K562 (cell line): ENCODE data around the gene FRYL. TPM values are rescaled to one million over a fixed set of nuclear protein-coding genes. Genes with fewer than 3 reads are reported as not detected.

Experiments used
- ATAC-seq: fragments of 200-7000 bp; cut with Tn5 transposase; 3 replicates; pipeline ENCODE4 v1.9.1; 2020; ENCODE audit warnings: moderate library complexity
- BruUV-seq: library from RNA; stranded (reverse); fragments of 400-500 nt; replicated peaks from 2 replicates; lab custom pipeline; 2021; lab: Mats Ljungman, UMichigan
- CTCF ChIA-PET: fragments of 300-600 bp; formaldehyde crosslinking; extraction: SDS; loops from one replicate; lab custom pipeline; 2021; ENCODE audit warnings: low intra/inter-chr PET ratio; lab: Yijun Ruan, JAX
- POLR2A ChIA-PET: fragments of 300-600, 350-650 bp; sonication (Branson Sonifier 250); formaldehyde crosslinking; extraction: SDS; loops from one replicate; lab custom pipeline; 2021; ENCODE audit warnings: antibody characterized with exemption, inconsistent platforms; lab: Yijun Ruan, JAX
- DNase-seq, 4 experiments: peaks; one replicate each; pipeline versions ENCODE4 v3.0.0 to v3.0.0-alpha.2; 2011 to 2018; ENCODE audit warnings: low spot score in 3 of 4, mixed read lengths in 3 of 4; ENCODE audit errors: extremely low read depth in 1 of 4
- FAIRE-seq: peaks from 2 replicates; lab custom pipeline; 2011; peaks lifted over from hg19 to GRCh38; lab: Jason Lieb, UNC
- H2AFZ ChIP-seq: 2 replicates; pipeline ENCODE4 v1.6.0; 2011; ENCODE audit warnings: low read depth, low read length, control low read depth, inconsistent platforms
- H3K27ac ChIP-seq: fragments of 200-600 bp; 3 replicates; pipeline ENCODE4 v1.8.0; 2011; ENCODE audit warnings: low read depth, mild to moderate bottlenecking, control low read depth, inconsistent platforms, low read length, moderate library complexity, mixed read lengths; ENCODE audit errors: extremely low read depth
- H3K27me3 ChIP-seq, 2 experiments: fragments of 300-600 bp in 1 of 2; 2 replicates in 1 of 2; 3 replicates in 1 of 2; pipeline versions ENCODE4 v1.6.0 to v1.8.0; 2011; ENCODE audit warnings: inconsistent platforms in 2 of 2, low read length in 2 of 2, mild to moderate bottlenecking in 1 of 2, mixed read lengths in 1 of 2, moderate library complexity in 1 of 2; ENCODE audit not compliant: control insufficient read depth in 2 of 2, insufficient read depth in 2 of 2
- H3K36me3 ChIP-seq: fragments of 300-600 bp; 3 replicates; pipeline ENCODE4 v1.8.0; 2011; ENCODE audit warnings: mild to moderate bottlenecking, low read length, inconsistent platforms; ENCODE audit not compliant: control insufficient read depth, insufficient read depth
- H3K4me1 ChIP-seq, 2 experiments: fragments of 200-600 bp in 1 of 2; replicated peaks in 1 of 2; 2 replicates in 1 of 2; 3 replicates in 1 of 2; pipeline versions ENCODE4 v1.5.1 to v1.8.0; 2011; ENCODE audit warnings: inconsistent platforms in 2 of 2, low read length in 2 of 2, mild to moderate bottlenecking in 1 of 2, mixed read lengths in 1 of 2, moderate library complexity in 1 of 2; ENCODE audit not compliant: control insufficient read depth in 2 of 2, insufficient read depth in 2 of 2
- H3K4me2 ChIP-seq: 2 replicates; pipeline ENCODE4 v1.6.1; 2011; ENCODE audit warnings: low read length, control low read depth, inconsistent platforms, mixed read lengths; ENCODE audit not compliant: insufficient read depth
- H3K4me3 ChIP-seq: fragments of 200-600 bp; sonication (generic), shearing (Covaris generic); 2 replicates; pipeline ENCODE4 v1.5.1; 2016; ENCODE audit warnings: control low read depth, inconsistent platforms
- H3K79me2 ChIP-seq: fragments of 200-600 bp; 3 replicates; pipeline ENCODE4 v1.8.0; 2011; ENCODE audit warnings: low read length, inconsistent platforms; ENCODE audit not compliant: control insufficient read depth, insufficient read depth
- H3K9ac ChIP-seq, 2 experiments: 2 replicates each; pipeline versions ENCODE4 v1.6.0 to v1.6.1; 2011; ENCODE audit warnings: low read depth in 2 of 2, low read length in 2 of 2, control low read depth in 1 of 2, inconsistent platforms in 1 of 2, mild to moderate bottlenecking in 1 of 2, mixed read lengths in 1 of 2; ENCODE audit not compliant: insufficient read depth in 1 of 2
- H3K9me1 ChIP-seq: one replicate; pipeline ENCODE4 v1.6.0; 2011; ENCODE audit warnings: inconsistent platforms, mild to moderate bottlenecking, low read length, moderate library complexity; ENCODE audit not compliant: control insufficient read depth, insufficient read depth
- H3K9me3 ChIP-seq: replicated peaks from 2 replicates; pipeline ENCODE4 v1.5.1; 2011; ENCODE audit warnings: low read depth, low read length, inconsistent platforms; ENCODE audit not compliant: control insufficient read depth, insufficient read depth
- H4K20me1 ChIP-seq: replicated peaks from 2 replicates; pipeline ENCODE4 v1.6.1; 2011; ENCODE audit warnings: low read length, inconsistent platforms, mixed read lengths; ENCODE audit not compliant: control insufficient read depth, insufficient read depth
- CBX8 ChIP-seq: fragments of 200-600 bp; sonication (generic); IDR thresholded peaks from 2 replicates; pipeline ENCODE4 v1.6.1; 2012; ENCODE audit warnings: borderline replicate concordance, mixed run types, low read depth, mild to moderate bottlenecking, moderate library complexity, mixed read lengths, low read length, control low read depth, inconsistent platforms; ENCODE audit not compliant: poor library complexity, severe bottlenecking; ENCODE audit errors: extremely low read depth
- HLTF ChIP-seq: fragments of 450-650 bp; IDR thresholded peaks from 2 replicates; pipeline ENCODE4 v1.6.1; 2016
- HNRNPLL ChIP-seq: fragments of 200-400 bp; formaldehyde crosslinking; IDR thresholded peaks from 2 replicates; pipeline ENCODE4 v1.6.1; 2017; ENCODE audit warnings: low read length, low read depth, mild to moderate bottlenecking; ENCODE audit not compliant: poor library complexity, severe bottlenecking
- SMAD1 ChIP-seq: fragments of 150-350 bp; IDR thresholded peaks from 2 replicates; pipeline ENCODE4 v1.6.1; 2014; ENCODE audit warnings: low read length, low read depth; ENCODE audit not compliant: partially characterized antibody
- SPI1 ChIP-seq: IDR thresholded peaks from 2 replicates; pipeline ENCODE4 v1.6.1; 2011; ENCODE audit warnings: low read depth, low read length, control low read depth, borderline replicate concordance
- SREBF2 ChIP-seq: sonication (generic); formaldehyde crosslinking; IDR thresholded peaks from 2 replicates; pipeline ENCODE4 v1.4.0; 2020; ENCODE audit warnings: mild to moderate bottlenecking, missing genetic modification reagents
- WGBS: fragments of 100-300 bp; shearing (Covaris generic); methylation state at CpG from one replicate; pipeline ENCODE4 v1.1.6; 2016; ENCODE audit warnings: low coverage, mixed read lengths; ENCODE audit not compliant: insufficient coverage; ENCODE audit errors: missing lambda C conversion rate; 5-methylcytosine and 5-hydroxymethylcytosine counted together
- in situ Hi-C: fragments of 300-500 bp; cut with MboI; formaldehyde crosslinking; loops from 4 replicates; pipeline ENCODE4 v1.15.0; 2018; ENCODE audit warnings: inconsistent platforms, mixed read lengths
- intact Hi-C: fragments of 100-400 bp; cut with micrococcal nuclease; formaldehyde crosslinking; loops from 2 replicates; pipeline ENCODE4 v1.14.2; 2022
- polyA plus RNA-seq, 8 experiments: library from polyadenylated mRNA; depleted of rRNA in 4 of 8; stranded (reverse) in 5 of 8; unstranded in 3 of 8; fragments of >200 nt; fragmentation: Nextera tagmentation in 2 of 8; fragmentation: Illumina TruSeq in 1 of 8; extraction: Ambion mirVana in 2 of 8; extraction: Trizol in 1 of 8; gene quantifications; 2 replicates each; pipeline versions ENCODE4 v1.2.1 to v1.2.3, GENCODE V29; 2011 to 2014; ENCODE audit warnings: inconsistent platforms in 1 of 8, missing spikeins in 1 of 8
- total RNA-seq, 7 experiments: library from RNA; depleted of rRNA in 6 of 7; stranded (reverse); fragments of >200 nt in 6 of 7; fragmentation: Illumina TruSeq in 2 of 7; extraction: Trizol in 2 of 7; gene quantifications; 2 replicates each; pipeline versions ENCODE4 v1.2.1 to v1.2.3, GENCODE V29; 2011 to 2021; ENCODE audit warnings: low replicate concordance in 1 of 7
- TF ChIP-seq, protein P1 (sequence below): fragments of 450-650 bp; IDR thresholded peaks from 2 replicates; pipeline ENCODE4 v1.6.1; 2016; ENCODE audit warnings: missing biosample characterization, missing genetic modification characterization

The FRYL gene
- total and polyA plus RNA-seq, 9 of the 15 experiments (the other 6 are each of a cell fraction or from before 2014, with no cell fraction given): 7.2 to 34.9 (median 15.9) TPM

DNA sequence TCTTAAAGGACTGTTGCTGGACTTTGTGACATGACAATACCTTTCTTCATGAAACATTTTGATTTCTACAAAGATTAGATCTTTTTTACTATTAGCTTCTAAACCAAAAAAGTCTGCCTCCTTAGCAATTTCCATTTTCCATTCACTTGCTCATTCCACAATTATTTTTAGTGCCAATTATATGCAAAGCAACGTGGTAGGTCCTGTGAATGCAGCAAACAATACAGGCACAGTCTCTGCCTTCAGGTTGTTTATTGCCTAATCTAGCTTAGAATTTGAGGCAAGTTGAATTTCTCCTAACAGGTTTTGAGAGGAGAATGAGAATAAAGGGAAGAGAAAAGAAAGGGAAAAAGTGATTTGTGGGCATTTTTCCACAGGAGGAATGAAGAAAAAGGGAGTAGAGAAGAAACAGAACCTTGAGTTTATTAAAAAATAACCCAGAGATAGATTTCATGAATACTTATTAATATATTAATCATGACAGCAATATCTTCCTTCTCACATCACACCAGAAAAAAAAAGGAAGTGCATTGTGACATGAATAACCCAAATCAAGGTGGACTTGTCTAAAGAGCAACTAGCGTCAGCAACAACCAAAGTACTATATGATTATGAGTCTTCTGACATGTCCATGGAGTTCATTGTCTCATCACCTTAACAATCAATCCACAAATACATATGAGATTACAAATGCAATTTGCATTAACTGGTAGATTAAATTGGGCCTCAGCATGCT, 16.3 kb upstream of the FRYL start:
- no peak for ATAC-seq
- Histone ChIP-seq H3K4me1 (no peaks in the 10 kb centered on the region), H3K9ac (no peak overlapping the region), H3K9me3 (no peaks in the 10 kb centered on the region), H3K36me3 (no peaks in the 10 kb centered on the region), H2AFZ (no peak overlapping the region), H4K20me1 (no peaks in the 10 kb centered on the region), H3K4me3 (no peak overlapping the region), H3K27ac (no peak overlapping the region), H3K9me1 (no peaks in the 10 kb centered on the region), H3K4me2 (no peak overlapping the region), H3K79me2 (no peaks in the 10 kb centered on the region), H3K27me3 (no peaks in the 10 kb centered on the region)
- ChIA-PET CTCF (no interaction called here), POLR2A (interaction anchor here (0.7 kb wide), 1 partner anchor 17 kb away, joined by 3 read pairs; no protein-coding TSS in a partner anchor)
- BruUV-seq: no TSS peak
- intact Hi-C loops: no loop called here
- in situ Hi-C loops: no loop called here
- TF ChIP-seq SPI1 (peak; percentile 70; the same call in 1 of the 2 replicates), CBX8 (no peak), SREBF2 (no peak), HLTF (no peak), HNRNPLL (no peak), SMAD1 (no peak)
- TF ChIP-seq, protein P1, sequence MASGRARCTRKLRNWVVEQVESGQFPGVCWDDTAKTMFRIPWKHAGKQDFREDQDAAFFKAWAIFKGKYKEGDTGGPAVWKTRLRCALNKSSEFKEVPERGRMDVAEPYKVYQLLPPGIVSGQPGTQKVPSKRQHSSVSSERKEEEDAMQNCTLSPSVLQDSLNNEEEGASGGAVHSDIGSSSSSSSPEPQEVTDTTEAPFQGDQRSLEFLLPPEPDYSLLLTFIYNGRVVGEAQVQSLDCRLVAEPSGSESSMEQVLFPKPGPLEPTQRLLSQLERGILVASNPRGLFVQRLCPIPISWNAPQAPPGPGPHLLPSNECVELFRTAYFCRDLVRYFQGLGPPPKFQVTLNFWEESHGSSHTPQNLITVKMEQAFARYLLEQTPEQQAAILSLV (tag): no peak
- no peak for FAIRE-seq
- WGBS: 38% methylated on average over 2 of the region's 2 CpGs
- no peak for DNase-seq
